Prostate gland (tissue), 2 donors: ENCODE measurements around the gene MSL1. TPM values are rescaled to one million over a fixed set of nuclear protein-coding genes. Genes with fewer than 3 reads are reported as not detected.

ENCODE experiments used
- DNase-seq: peaks from one replicate; pipeline ENCODE4 v3.0.0-alpha.2; 2019; ENCODE audit warnings: low spot score
- H3K27ac ChIP-seq, 2 donors: fragments of 200-600 bp; sonication (generic); 2 replicates each; pipeline ENCODE4 v1.5.1; 2017 to 2019
- H3K27me3 ChIP-seq: fragments of 200-600 bp; sonication (generic); replicated peaks from 2 replicates; pipeline ENCODE4 v1.5.1; 2019; ENCODE audit not compliant: insufficient read depth
- H3K36me3 ChIP-seq, 2 donors: fragments of 200-600 bp; sonication (generic); 1 replicate in 1 of 2; 2 replicates in 1 of 2; pipeline versions ENCODE4 v1.5.1 to v1.8.1; 2017 to 2019
- H3K4me1 ChIP-seq: fragments of 200-600 bp; sonication (generic); replicated peaks from 2 replicates; pipeline ENCODE4 v1.5.1; 2019
- H3K4me3 ChIP-seq, 2 donors: fragments of 200-600 bp; sonication (generic); 2 replicates each; pipeline ENCODE4 v1.5.1; 2017 to 2019
- H3K9me3 ChIP-seq: fragments of 200-600 bp; sonication (generic); 2 replicates; pipeline ENCODE4 v1.5.1; 2017
- POLR2A ChIP-seq: fragments of 450-650 bp; IDR thresholded peaks from one replicate; pipeline ENCODE4 v1.6.1; 2016; ENCODE audit warnings: antibody characterized with exemption, mild to moderate bottlenecking
- POLR2AphosphoS5 ChIP-seq: sonication (generic); formaldehyde crosslinking; IDR thresholded peaks from one replicate; pipeline ENCODE4 v1.6.1; 2017; ENCODE audit warnings: antibody characterized with exemption
- WGBS: methylation state at CpG from one replicate; pipeline ENCODE4 v1.1.5; 2018; 5-methylcytosine and 5-hydroxymethylcytosine counted together
- intact Hi-C: fragments of 100-400 bp; cut with DNase I; formaldehyde crosslinking; loops from one replicate; pipeline ENCODE4 v1.14.2; 2022
- total RNA-seq, 2 donors: library from RNA; depleted of rRNA; stranded (reverse); fragments of >200 nt; gene quantifications; one replicate each; pipeline ENCODE4 v1.1.0, GENCODE V29; 2016
- TF ChIP-seq, protein P1 (sequence below), 4 experiments: fragments of 200-600 bp in 2 of 4; fragments of 450-650 bp in 2 of 4; sonication (generic) in 2 of 4; IDR thresholded peaks; 1 replicate in 3 of 4; 2 replicates in 1 of 4; pipeline ENCODE4 v1.5.1; 2016 to 2019; ENCODE audit warnings: antibody characterized with exemption in 4 of 4, mild to moderate bottlenecking in 2 of 4, moderate library complexity in 2 of 4

The MSL1 gene
- total RNA-seq, 2 donors from 2014 or later: 77.0 to 112 TPM

DNA sequence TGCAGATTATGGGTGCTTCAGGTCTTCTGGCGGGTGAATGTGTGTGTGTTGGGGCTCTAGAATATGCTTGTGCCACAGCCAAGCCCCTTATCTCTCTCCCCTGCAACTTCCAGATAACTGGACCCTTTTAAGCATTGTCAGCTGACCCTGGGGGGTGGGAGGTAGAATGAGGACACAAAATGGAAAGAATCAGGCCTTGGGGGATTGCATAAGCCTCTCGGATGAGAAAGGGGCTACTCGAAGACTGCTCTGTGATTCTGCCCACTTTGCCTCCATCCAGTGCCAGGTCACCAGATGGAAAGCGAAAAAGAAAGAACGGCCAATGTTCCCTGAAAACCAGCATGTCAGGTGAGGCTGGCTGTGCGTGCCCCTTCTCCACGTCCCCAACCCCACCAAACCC lies 45.2 kb upstream of the MSL1 start:
- Histone ChIP-seq H3K4me1 (peaks cover 44% of the 10 kb centered on the region), H3K4me3 (no peak overlapping the region), H3K27me3 (no peaks in the 10 kb centered on the region), H3K9me3 (no peaks in the 10 kb centered on the region), H3K27ac (peak overlapping the region; percentile 23 to 89), H3K36me3 (no peaks in the 10 kb centered on the region)
- TF ChIP-seq POLR2AphosphoS5 (no peak), POLR2A (no peak)
- TF ChIP-seq, protein P1, sequence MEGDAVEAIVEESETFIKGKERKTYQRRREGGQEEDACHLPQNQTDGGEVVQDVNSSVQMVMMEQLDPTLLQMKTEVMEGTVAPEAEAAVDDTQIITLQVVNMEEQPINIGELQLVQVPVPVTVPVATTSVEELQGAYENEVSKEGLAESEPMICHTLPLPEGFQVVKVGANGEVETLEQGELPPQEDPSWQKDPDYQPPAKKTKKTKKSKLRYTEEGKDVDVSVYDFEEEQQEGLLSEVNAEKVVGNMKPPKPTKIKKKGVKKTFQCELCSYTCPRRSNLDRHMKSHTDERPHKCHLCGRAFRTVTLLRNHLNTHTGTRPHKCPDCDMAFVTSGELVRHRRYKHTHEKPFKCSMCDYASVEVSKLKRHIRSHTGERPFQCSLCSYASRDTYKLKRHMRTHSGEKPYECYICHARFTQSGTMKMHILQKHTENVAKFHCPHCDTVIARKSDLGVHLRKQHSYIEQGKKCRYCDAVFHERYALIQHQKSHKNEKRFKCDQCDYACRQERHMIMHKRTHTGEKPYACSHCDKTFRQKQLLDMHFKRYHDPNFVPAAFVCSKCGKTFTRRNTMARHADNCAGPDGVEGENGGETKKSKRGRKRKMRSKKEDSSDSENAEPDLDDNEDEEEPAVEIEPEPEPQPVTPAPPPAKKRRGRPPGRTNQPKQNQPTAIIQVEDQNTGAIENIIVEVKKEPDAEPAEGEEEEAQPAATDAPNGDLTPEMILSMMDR (IDR thresholded peaks at IDR 0.05): no peak
- DNase-seq: no peak
- intact Hi-C loops: loop anchor here (5.0 kb wide), 1 partner anchor 49 kb away; no protein-coding TSS in a partner anchor
- WGBS: 91% methylated on average over 7 of the region's 7 CpGs

DNA sequence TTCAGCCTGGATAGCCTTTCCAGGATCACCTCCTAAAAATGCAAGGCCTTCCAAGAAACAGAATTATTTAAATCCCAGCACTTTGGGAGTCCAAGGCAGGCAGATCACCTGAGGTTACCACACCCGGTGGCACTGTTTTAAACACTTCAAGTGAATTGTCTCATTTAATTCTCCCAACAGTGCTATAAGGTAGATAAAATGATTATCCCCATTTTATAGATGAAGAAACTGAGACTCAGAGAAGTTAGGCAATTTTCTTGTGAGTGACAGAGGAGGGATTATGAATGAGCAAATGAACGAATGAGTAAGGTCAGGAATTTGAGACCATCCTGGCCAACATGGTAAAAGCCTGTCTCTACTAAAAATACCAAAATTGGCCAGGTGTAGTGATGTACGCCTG lies 42.2 kb upstream of the MSL1 start:
- WGBS: 89% methylated on average over 3 of the region's 3 CpGs
- no peaks in the 10 kb centered on the region for H3K9me3 ChIP-seq
- H3K4me1 ChIP-seq: peaks cover 24% of the 10 kb centered on the region
- DNase-seq: no peak
- H3K36me3 ChIP-seq: peaks cover 0 to 1% of the 10 kb centered on the region in 2 donors
- H3K27ac ChIP-seq: no peak overlapping the region
- no peak for TF ChIP-seq POLR2A
- TF ChIP-seq, protein P1 (IDR thresholded peaks at IDR 0.05): no peak
- TF ChIP-seq POLR2AphosphoS5: no peak
- intact Hi-C loops: loop anchor here (5.0 kb wide), 1 partner anchor 52 kb away; no protein-coding TSS in a partner anchor
- H3K4me3 ChIP-seq: no peak overlapping the region
- no peaks in the 10 kb centered on the region for H3K27me3 ChIP-seq

GRCh38 chr17:40084477-40084876 lies 37.3 kb upstream of the MSL1 start:
- DNase-seq: no peak

GRCh38 chr17:40086150-40087044 lies 35.4 kb upstream of the MSL1 start:
- Histone ChIP-seq H3K36me3 (peaks cover 11 to 19% of the 10 kb centered on the region in 2 donors), H3K27ac (no peak overlapping the region), H3K27me3 (no peaks in the 10 kb centered on the region), H3K4me1 (no peaks in the 10 kb centered on the region), H3K9me3 (no peaks in the 10 kb centered on the region), H3K4me3 (no peak overlapping the region)
- DNase-seq: no peak
- TF ChIP-seq POLR2AphosphoS5 (peak; percentile 30), POLR2A (no peak)
- TF ChIP-seq, protein P1 (IDR thresholded peaks at IDR 0.05): peak; percentile 64 to 91 (median 78)
- intact Hi-C loops: no loop called here
- WGBS: 52% methylated on average over 17 of the region's 17 CpGs

More at GRCh38 chr17:40084477-40084876, 37.3 kb upstream of the MSL1 start:
- H3K27ac ChIP-seq: no peak overlapping the region
- intact Hi-C loops: no loop called here
- H3K4me3 ChIP-seq: no peak overlapping the region
- H3K36me3 ChIP-seq: peaks cover 11 to 19% of the 10 kb centered on the region in 2 donors
- no peaks in the 10 kb centered on the region for H3K9me3 ChIP-seq
- no peaks in the 10 kb centered on the region for H3K4me1 ChIP-seq
- TF ChIP-seq POLR2AphosphoS5: no peak
- no peak for TF ChIP-seq POLR2A
- 88% methylated on average over 14 of the region's 14 CpGs for WGBS
- H3K27me3 ChIP-seq: no peaks in the 10 kb centered on the region

DNA sequence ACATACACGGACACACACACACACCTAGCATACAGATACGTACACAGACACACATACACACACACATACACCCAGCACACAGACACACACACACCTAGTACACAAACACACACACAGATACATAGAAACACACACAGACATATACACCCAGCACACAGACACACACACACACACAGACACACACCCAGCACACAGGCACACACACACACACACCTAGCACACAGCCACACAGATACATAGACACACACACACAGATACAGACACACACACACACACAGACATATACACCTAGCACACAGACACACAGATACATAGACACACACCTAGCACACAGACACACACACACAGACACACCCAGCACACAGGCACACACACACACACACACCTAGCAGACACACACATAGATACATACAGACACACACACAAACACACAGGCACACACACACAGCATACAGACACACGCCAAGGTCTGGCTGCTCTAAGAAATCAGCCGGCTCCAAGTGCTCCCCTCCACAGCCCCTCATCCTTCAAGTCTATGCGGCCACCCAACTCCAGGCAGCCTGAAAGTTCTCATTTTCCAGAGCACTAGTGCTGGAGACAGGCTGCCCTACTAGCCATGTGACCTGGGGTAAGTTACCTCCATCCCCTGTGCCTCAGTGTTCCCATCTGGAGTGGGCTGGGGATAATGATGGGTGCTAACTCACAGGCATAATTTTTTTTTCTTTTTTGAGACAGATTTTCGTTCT lies 34.5 kb upstream of the MSL1 start:
- DNase-seq: no peak
- no peak for TF ChIP-seq POLR2AphosphoS5
- H3K36me3 ChIP-seq: peaks cover 11 to 19% of the 10 kb centered on the region in 2 donors
- no peaks in the 10 kb centered on the region for H3K9me3 ChIP-seq
- H3K4me1 ChIP-seq: no peaks in the 10 kb centered on the region
- H3K27ac ChIP-seq: no peak overlapping the region
- intact Hi-C loops: no loop called here
- 78% methylated on average over 6 of the region's 6 CpGs for WGBS
- no peaks in the 10 kb centered on the region for H3K27me3 ChIP-seq
- H3K4me3 ChIP-seq: no peak overlapping the region
